ENCODE measurements around the gene AMBRA1. TPM values are rescaled to one million over a fixed set of nuclear protein-coding genes. Genes with fewer than 3 reads are reported as not detected.
A peak's percentile ranks its signal among the peaks of the same experiment; 100 is the strongest.

The AMBRA1 gene
- total RNA-seq, 1 donor, result 18.0 TPM

DNA sequence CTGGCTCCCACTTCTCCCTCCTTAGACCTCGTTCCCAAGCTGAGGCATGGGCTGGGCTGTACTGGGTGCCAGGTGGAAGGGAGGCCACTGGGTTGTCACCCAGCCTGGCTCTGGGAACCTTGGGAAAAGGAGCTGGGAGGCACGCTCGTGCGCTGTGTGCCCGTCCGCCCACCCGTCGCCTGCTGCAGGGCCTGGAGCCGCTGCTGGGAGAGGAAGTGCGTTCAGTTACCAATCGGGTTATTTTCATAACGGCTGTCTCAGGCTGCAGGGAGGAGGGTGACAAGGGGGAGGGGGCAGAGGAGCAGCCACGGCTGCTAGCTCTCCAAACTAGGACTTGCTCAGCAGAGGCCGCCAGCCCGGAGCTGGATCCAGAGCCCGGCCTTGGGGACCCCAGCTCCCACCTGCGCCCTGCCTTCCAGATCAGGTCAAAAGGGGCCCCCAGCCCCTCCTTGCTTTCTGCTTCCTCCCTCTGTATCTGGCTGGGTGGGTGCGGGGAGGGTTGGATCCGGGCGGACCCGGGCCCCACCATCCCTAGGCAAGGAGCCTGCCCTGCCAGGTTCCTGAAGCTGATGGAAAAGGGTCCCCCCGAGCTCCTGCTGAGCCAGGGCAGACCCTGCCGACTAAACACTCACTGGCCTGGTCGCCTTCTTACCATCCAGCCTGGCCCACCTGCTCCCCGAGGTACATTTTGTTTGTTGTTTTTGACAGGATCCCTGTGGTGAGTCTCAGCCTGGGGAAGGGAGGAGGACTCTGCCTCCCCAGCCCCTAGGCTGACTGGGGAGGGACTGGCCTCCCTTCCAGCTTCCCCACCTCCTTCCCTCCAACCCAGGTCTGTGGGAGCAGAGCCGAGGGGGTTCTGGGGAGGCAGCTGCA is 232.3 kb downstream of the AMBRA1 start:
- no peak for TF ChIP-seq CTCF (IDR thresholded peaks at IDR 0.05; ENCODE audit: insufficient read depth, low read length)
- no peak overlapping the region for H3K4me3 ChIP-seq (ENCODE audit: low read depth, low read length)
- DNase-seq (ENCODE audit: low read depth), result peak; percentile 21

DNA sequence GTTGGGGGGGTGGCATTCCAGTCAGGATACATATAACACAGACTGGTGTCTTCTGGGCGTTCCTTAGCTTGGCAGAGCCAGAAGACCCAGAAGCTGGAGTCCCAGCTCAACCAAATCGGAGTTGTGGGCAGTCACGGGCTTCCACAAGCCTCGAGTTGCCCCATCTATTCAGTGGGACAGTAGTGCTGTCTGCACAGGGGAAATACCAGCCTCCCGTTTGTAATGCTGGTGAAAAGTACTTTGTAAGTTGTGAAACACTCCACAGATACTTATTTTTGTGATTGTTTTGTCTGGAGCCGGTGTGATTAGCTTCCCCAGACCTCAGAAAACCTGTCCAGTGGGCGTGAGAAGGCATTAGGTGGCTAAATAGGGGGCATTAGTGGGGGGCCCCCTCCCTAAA is 232.9 kb downstream of the AMBRA1 start:
- DNase-seq (ENCODE audit: low read depth), result no peak
- no peak overlapping the region for H3K4me3 ChIP-seq (ENCODE audit: low read depth, low read length)
- no peak for TF ChIP-seq CTCF (IDR thresholded peaks at IDR 0.05; ENCODE audit: insufficient read depth, low read length)

DNA sequence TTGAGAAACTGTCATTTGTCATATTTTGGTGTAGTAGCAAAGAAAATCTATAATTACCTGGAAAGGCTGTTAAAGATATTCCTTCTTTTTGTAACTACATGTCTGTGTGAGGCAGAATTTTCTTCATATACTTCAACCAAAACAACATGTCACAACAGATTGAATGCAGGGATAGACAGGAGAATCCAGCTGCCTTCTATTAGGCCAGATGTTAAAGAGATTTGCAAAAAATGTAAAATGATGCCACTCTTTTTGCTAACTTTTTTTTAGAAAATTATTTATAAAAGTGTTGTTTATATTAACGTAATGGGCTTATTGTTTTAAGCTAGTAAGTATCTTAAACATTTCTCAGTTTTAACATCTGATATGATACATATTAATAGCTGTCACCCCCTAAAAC is 233.9 kb downstream of the AMBRA1 start:
- TF ChIP-seq CTCF (IDR thresholded peaks at IDR 0.05; ENCODE audit: insufficient read depth, low read length), result no peak
- DNase-seq (ENCODE audit: low read depth), result no peak
- H3K4me3 ChIP-seq (ENCODE audit: low read depth, low read length), result no peak overlapping the region

- DNase-seq (ENCODE audit: low read depth), result no peak
These were observed 236.3 kb downstream of the AMBRA1 start for GRCh38 chr11:46357483-46357936.

GRCh38 chr11:46356924-46357482 is 236.8 kb downstream of the AMBRA1 start:
- TF ChIP-seq CTCF (IDR thresholded peaks at IDR 0.05; ENCODE audit: insufficient read depth, low read length), result no peak
- no peak overlapping the region for H3K4me3 ChIP-seq (ENCODE audit: low read depth, low read length)
- DNase-seq (ENCODE audit: low read depth), result peak; percentile 51

More at GRCh38 chr11:46357483-46357936, 236.3 kb downstream of the AMBRA1 start:
- no peak for TF ChIP-seq CTCF (IDR thresholded peaks at IDR 0.05; ENCODE audit: insufficient read depth, low read length)
- H3K4me3 ChIP-seq (ENCODE audit: low read depth, low read length), result no peak overlapping the region

DNA sequence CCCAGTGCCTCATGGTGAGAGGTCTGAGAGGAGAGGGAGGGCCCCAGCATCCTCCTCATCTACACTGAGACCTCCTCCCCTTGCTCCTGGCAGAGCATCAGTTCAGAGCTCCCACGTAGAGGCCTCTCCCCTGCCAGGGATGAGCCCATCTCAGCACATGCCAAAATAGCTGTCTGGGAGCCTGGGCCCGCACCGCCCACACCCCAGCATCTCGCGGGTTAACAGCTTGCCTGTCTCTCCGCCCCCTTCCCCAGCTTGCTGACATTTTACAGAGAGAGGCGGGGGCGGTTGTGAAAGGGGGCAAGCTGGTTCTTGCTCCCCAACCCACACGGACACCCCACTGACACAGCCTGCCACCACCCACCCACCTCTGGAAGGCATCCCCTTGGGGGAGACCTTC is 240.1 kb downstream of the AMBRA1 start:
- no peak overlapping the region for H3K4me3 ChIP-seq (ENCODE audit: low read depth, low read length)
- TF ChIP-seq CTCF (IDR thresholded peaks at IDR 0.05; ENCODE audit: insufficient read depth, low read length), result no peak
- no peak for DNase-seq (ENCODE audit: low read depth)

Data from fibroblast of the aortic adventitia (primary cell).